ENCODE results near the gene ATP5IF1. TPM values are rescaled to one million over a fixed set of nuclear protein-coding genes. Genes with fewer than 3 reads are reported as not detected.

The ATP5IF1 gene
- total RNA-seq, 2 experiments from 2014 or later: 204 to 222 TPM

DNA sequence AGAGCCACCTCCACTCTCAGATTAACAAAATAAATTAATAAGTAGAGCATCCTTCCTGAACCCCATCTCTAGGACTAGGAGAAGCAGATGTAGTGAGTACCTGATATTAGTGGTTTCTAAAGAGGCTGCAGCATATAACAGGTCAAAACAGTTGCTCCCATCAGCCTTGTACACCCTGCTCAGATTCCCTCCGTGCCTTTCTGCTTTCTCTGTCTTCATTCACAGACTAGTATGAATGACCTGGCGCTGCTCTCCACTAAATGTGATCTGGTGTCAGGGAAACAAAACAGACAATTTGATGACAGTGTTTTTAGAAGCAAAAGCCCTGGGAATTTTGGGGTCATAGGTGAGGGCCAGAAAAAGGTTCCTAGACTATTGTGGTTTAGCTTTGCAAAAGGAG lies 31.7 kb downstream of the ATP5IF1 start:
- Mint-ChIP-seq H3K36me3 (ENCODE audit: low read depth) (peaks cover 2% of the 10 kb centered on the region), H3K4me3 (no peak overlapping the region), H3K4me1 (ENCODE audit: low read depth) (no peaks in the 10 kb centered on the region), H3K27ac (no peak overlapping the region), H3K9me3 (ENCODE audit: insufficient read depth) (no peaks in the 10 kb centered on the region), H3K27me3 (ENCODE audit: low read depth) (no peaks in the 10 kb centered on the region)
- no peak for DNase-seq
- ChIA-PET CTCF (interaction anchor here (2.8 kb wide), 1 partner anchor 19 kb away, joined by 13 read pairs; no protein-coding TSS in a partner anchor), POLR2A (no interaction called here)
- ATAC-seq: no peak

DNA sequence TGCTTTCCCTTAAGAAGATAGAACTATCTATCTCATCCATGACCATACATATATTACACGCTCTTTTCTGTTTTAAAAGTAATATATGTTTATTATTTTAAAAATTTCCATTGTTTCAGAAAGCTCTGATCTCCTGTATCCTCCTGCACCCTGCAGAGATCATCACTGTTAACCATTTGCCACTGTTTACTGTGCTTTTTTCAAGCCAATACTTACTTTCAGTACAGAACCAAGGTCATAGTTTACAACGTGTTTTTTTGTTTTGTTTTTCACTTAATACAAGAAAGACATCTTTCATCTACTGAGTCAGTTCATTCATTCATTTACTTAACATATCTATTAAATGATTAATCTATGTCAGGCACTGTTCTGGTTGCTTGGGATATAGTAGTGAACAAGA lies 33.6 kb downstream of the ATP5IF1 start:
- Mint-ChIP-seq H3K36me3 (ENCODE audit: low read depth) (peaks cover 14% of the 10 kb centered on the region), H3K27ac (no peak overlapping the region), H3K4me3 (no peak overlapping the region), H3K4me1 (ENCODE audit: low read depth) (no peaks in the 10 kb centered on the region), H3K9me3 (ENCODE audit: insufficient read depth) (no peaks in the 10 kb centered on the region), H3K27me3 (ENCODE audit: low read depth) (no peaks in the 10 kb centered on the region)
- ChIA-PET POLR2A (interaction anchor here (0.6 to 0.7 kb wide), 2 partner anchors 10 to 56 kb away, joined by 3 to 4 read pairs; no protein-coding TSS in a partner anchor), CTCF (interaction anchor here (0.6 to 1.6 kb wide), 3 partner anchors 21 to 606 kb away, joined by 3 to 6 read pairs (median 3); no protein-coding TSS in a partner anchor)
- no peak for DNase-seq
- no peak for ATAC-seq

DNA sequence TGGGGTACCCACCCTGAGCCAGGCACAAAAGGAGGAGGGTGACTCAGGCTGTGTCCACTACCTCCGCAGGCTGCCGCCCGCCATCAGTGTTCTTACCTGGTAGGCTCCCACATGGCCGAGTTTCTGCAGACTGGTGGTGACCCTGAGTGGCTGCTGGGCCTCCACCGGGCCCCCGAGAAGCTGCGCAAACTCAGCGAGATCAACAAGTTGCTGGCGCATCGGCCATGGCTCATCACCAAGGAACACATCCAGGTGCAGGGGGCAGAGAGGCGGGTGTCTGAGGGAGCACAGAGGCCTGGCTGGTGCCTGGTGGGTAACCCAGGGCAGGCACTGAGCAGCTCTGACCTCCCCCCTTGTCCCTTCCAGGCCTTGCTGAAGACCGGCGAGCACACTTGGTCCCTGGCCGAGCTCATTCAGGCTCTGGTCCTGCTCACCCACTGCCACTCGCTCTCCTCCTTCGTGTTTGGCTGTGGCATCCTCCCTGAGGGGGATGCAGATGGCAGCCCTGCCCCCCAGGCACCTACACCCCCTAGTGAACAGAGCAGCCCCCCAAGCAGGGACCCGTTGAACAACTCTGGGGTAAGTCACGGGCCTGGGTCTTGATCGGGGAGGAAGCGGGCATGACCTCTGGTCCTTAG lies 36.4 kb downstream of the ATP5IF1 start:
- no peaks in the 10 kb centered on the region for H3K9me3 Mint-ChIP-seq (ENCODE audit: insufficient read depth)
- H3K27ac Mint-ChIP-seq: no peak overlapping the region
- POLR2A ChIA-PET: no interaction called here
- no peak overlapping the region for H3K4me3 Mint-ChIP-seq
- no peak for ATAC-seq
- no peaks in the 10 kb centered on the region for H3K27me3 Mint-ChIP-seq (ENCODE audit: low read depth)
- H3K4me1 Mint-ChIP-seq (ENCODE audit: low read depth): no peaks in the 10 kb centered on the region
- no peak for DNase-seq
- CTCF ChIA-PET: interaction anchor here (1.3 kb wide), 1 partner anchor 11 kb away, joined by 3 read pairs; no protein-coding TSS in a partner anchor
- H3K36me3 Mint-ChIP-seq (ENCODE audit: low read depth): peaks cover 20% of the 10 kb centered on the region

DNA sequence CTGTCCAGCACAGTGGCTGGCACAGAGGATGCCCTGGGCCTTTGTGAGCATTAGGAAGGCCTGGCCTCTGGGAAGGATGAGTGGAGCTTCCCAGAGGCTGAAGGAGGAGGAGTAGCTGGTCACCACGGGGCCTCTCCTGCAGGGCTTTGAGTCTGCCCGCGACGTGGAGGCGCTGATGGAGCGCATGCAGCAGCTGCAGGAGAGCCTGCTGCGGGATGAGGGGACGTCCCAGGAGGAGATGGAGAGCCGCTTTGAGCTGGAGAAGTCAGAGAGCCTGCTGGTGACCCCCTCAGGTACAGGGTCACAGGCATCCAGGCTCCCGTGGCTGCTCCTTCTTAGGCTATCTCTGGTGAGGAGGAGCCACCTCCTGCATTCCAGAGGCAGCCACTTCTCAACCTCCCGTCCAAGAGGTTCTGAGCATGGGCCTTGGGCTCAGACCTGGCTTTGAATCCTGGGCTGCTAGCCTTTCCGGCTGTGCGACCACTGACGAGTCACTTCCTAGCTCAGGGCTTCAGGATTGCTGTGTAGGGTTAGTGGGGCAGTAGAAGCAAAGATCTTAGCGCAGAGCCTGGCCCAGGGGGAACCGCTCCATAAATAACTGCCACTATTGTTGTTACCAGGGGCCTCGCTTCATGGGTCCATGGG lies 37.4 kb downstream of the ATP5IF1 start:
- Mint-ChIP-seq H3K9me3 (ENCODE audit: insufficient read depth) (no peaks in the 10 kb centered on the region), H3K4me3 (no peak overlapping the region), H3K27me3 (ENCODE audit: low read depth) (no peaks in the 10 kb centered on the region), H3K27ac (no peak overlapping the region), H3K4me1 (ENCODE audit: low read depth) (no peaks in the 10 kb centered on the region), H3K36me3 (ENCODE audit: low read depth) (peaks cover 28% of the 10 kb centered on the region)
- no peak for DNase-seq
- no peak for ATAC-seq
- POLR2A ChIA-PET: no interaction called here
- CTCF ChIA-PET: interaction anchor here (1.3 kb wide), 1 partner anchor 12 kb away, joined by 3 read pairs; no protein-coding TSS in a partner anchor

DNA sequence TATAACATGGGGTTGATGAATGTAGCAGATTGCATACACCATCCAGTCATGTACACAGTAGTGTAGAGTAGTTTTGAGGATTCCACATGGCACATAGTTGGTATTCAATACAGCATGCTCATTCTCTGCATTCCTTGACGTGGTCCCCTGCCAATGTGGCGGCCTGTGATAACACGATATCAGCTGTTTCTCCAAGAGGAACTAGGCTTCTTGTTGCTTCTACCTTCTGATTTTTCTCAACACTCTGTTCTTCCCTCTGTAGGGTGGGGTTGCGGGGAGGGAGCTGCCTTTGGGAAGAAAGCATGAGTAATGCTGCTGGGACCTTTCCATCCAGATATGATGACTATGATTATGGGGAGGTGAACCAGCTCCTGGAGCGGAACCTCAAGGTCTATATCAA lies 42.8 kb downstream of the ATP5IF1 start:
- DNase-seq (no peak), ATAC-seq (no peak)
- H3K9me3 Mint-ChIP-seq (ENCODE audit: insufficient read depth): no peaks in the 10 kb centered on the region
- no peak overlapping the region for H3K4me3 Mint-ChIP-seq
- ChIA-PET POLR2A (no interaction called here), CTCF (no interaction called here)
- no peak overlapping the region for H3K27ac Mint-ChIP-seq
- peaks cover 25% of the 10 kb centered on the region for H3K4me1 Mint-ChIP-seq (ENCODE audit: low read depth)
- peaks cover 45% of the 10 kb centered on the region for H3K36me3 Mint-ChIP-seq (ENCODE audit: low read depth)
- no peaks in the 10 kb centered on the region for H3K27me3 Mint-ChIP-seq (ENCODE audit: low read depth)

DNA sequence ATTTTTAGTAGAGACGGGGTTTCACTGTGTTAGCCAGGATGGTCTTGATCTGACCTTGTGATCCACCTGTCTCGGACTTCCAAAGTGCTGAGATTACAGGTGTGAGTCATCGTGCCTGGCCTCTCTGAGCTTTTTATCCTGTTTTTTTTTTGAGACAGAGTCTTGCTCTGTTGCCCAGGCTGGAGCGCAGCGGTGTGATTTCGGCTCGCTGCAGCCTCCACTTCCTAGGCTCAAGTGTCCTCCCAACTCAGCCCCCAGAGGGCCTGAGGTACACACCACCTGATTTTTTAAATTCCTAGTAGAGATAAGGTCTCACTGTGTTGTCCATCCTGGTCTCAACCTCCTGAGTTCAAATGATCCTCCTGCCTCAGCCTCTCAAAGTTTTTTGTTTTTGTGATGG lies 43.8 kb downstream of the ATP5IF1 start:
- Mint-ChIP-seq H3K27ac (no peak overlapping the region), H3K9me3 (ENCODE audit: insufficient read depth) (no peaks in the 10 kb centered on the region), H3K4me1 (ENCODE audit: low read depth) (peaks cover 25% of the 10 kb centered on the region), H3K36me3 (ENCODE audit: low read depth) (peaks cover 39% of the 10 kb centered on the region), H3K27me3 (ENCODE audit: low read depth) (no peaks in the 10 kb centered on the region), H3K4me3 (no peak overlapping the region)
- ChIA-PET CTCF (interaction anchor here (0.8 to 1.7 kb wide), 2 partner anchors 16 to 31 kb away, joined by 3 to 8 read pairs; no protein-coding TSS in a partner anchor), POLR2A (no interaction called here)
- ATAC-seq: no peak
- DNase-seq: no peak

DNA sequence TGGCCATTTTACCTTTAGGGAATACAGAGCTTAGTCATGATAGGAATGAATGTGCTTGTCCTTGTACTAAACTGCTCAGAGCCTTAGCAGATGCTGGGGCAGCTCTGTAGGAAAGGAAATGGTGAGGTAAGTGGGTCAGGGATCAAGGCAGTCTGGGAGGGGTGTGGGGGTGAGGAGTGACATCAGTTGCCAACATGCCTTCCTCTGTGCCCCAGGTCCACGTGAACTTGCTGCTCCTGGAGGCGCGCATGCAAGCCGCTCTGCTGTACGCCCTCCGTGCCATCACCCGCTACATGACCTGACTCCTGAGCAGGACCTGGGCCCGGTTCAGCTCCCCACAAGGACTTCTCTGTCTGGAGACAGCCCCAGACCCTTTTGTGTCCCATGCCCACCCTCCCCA lies 44.6 kb downstream of the ATP5IF1 start:
- peaks cover 25% of the 10 kb centered on the region for H3K4me1 Mint-ChIP-seq (ENCODE audit: low read depth)
- H3K4me3 Mint-ChIP-seq: no peak overlapping the region
- H3K27me3 Mint-ChIP-seq (ENCODE audit: low read depth): no peaks in the 10 kb centered on the region
- ATAC-seq (peak; percentile 33), DNase-seq (no peak)
- H3K9me3 Mint-ChIP-seq (ENCODE audit: insufficient read depth): no peaks in the 10 kb centered on the region
- no peak overlapping the region for H3K27ac Mint-ChIP-seq
- peaks cover 36% of the 10 kb centered on the region for H3K36me3 Mint-ChIP-seq (ENCODE audit: low read depth)
- CTCF ChIA-PET: interaction anchor here (0.8 to 1.7 kb wide), 2 partner anchors 15 to 32 kb away, joined by 3 to 8 read pairs; no protein-coding TSS in a partner anchor
- POLR2A ChIA-PET: interaction anchor here (1.3 kb wide), 1 partner anchor 48 kb away, joined by 3 read pairs; the partner anchor contains the start of gene MED18

DNA sequence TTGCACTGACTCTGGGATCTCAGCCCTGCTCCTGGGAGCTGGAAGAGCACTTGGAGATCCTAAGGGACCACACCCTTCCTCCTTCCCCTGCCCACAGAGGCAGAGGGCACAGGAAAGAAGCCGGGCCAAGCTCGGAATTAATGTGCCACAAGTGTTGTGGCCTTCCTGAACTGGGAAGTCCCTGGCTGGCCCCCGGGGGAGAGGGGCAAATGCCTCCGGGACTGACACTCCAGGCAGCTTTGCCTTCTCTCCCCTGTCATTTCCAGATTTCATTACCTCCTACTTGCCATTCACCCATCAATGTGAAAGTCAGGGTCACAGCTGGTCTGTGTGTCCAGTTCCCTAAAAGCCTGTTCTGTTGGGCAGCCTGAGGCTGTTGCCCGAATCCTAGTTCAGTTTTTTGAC lies 45.1 kb downstream of the ATP5IF1 start:
- ChIA-PET POLR2A (interaction anchor here (1.3 kb wide), 1 partner anchor 48 kb away, joined by 3 read pairs; the partner anchor contains the start of gene MED18), CTCF (interaction anchor here (1.7 kb wide), 1 partner anchor 32 kb away, joined by 8 read pairs; no protein-coding TSS in a partner anchor)
- H3K36me3 Mint-ChIP-seq (ENCODE audit: low read depth): peaks cover 36% of the 10 kb centered on the region
- no peak overlapping the region for H3K4me3 Mint-ChIP-seq
- H3K9me3 Mint-ChIP-seq (ENCODE audit: insufficient read depth): no peaks in the 10 kb centered on the region
- ATAC-seq (no peak), DNase-seq (no peak)
- peaks cover 25% of the 10 kb centered on the region for H3K4me1 Mint-ChIP-seq (ENCODE audit: low read depth)
- no peak overlapping the region for H3K27ac Mint-ChIP-seq
- no peaks in the 10 kb centered on the region for H3K27me3 Mint-ChIP-seq (ENCODE audit: low read depth)

DNA sequence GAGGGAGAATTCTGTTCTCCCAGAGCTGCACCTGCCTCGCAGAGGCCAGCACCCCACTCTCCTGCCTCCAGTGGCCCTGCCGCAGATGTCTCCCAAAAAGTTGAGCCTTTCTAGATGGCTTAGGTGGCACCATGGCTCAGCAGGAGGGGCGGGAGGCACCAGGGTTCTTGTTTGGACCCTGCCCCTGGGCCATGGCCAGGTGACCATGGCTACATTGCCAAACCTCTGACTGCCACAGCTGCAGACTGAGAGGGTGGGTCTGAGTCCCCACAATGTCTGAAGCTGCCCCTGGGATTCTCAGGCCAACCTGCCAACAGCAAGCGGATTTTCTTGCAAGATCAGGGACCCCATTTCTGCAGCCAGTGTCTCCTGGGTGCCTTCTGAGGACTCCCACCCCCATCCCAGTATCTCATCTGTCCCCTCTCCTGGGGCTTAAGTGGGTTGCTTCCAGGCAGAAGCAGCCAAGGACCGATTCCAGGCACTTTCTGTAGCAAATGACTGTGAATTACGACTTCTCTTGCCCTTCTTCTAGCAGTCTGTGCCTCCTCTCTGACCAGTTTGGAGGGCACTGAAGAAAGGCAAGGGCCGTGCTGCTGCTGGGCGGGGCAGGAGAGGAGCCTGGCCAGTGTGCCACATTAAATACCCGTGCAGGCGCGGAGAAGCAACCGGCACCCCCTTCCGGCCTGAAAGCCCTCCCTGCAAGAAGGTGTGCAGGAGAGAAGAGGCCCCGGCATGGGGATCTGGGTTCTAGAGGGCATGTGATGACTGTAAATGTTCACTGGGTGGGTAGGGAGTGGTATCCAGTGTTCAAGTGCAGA lies 45.9 kb downstream of the ATP5IF1 start:
- H3K4me1 Mint-ChIP-seq (ENCODE audit: low read depth): peaks cover 25% of the 10 kb centered on the region
- ChIA-PET POLR2A (no interaction called here), CTCF (no interaction called here)
- H3K4me3 Mint-ChIP-seq: no peak overlapping the region
- H3K36me3 Mint-ChIP-seq (ENCODE audit: low read depth): peaks cover 36% of the 10 kb centered on the region
- H3K27me3 Mint-ChIP-seq (ENCODE audit: low read depth): no peaks in the 10 kb centered on the region
- H3K9me3 Mint-ChIP-seq (ENCODE audit: insufficient read depth): no peaks in the 10 kb centered on the region
- peak overlapping the region; percentile 44 for H3K27ac Mint-ChIP-seq
- ATAC-seq (no peak), DNase-seq (no peak)

DNA sequence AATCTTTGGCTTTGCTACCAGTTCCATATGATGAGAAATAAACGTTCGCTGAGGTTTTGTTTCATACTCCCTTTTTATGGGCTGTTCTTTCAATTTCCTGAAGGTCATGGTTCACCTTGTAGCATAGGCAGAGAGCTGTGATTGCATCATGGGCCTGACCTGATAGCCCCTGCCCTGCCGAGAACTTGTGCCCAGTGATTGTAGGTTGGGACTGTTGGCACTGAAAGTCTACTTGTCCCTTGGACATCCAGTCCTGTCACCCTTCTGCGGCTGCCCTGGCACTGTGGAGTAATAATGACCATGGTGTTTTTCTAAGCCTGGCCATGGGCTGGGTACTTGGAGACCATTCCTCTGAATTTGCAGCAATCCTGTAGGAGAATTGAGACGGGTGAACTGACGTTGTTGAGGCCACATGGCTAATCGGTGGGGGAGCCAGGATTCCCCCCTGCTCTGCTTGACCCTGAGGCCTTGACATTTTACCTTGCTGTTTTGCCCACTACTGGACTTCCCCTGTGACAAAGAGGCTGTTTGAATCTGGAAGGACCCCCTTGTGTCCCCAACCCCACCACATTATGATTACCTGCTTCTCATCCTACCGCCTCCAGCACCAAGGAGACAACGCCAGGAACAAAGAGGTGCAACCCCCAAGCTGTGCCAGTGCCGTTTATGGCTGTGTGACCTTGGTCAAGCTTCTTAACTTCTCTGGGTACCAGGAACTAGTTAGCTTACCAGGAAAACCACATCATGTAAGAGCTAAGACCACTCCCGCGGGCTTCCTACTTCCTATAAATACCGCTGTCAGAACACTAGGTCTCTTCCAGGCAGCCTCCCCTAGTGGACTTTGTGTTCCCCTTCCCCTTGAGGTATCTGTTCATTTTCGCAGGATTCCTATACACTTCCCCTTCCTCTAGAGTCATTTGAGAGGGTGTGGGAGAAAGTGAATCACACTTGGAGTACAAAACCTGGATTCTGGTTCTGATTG lies 46.8 kb downstream of the ATP5IF1 start:
- ChIA-PET CTCF (interaction anchor here (1.5 kb wide), 1 partner anchor 34 kb away, joined by 6 read pairs; no protein-coding TSS in a partner anchor), POLR2A (no interaction called here)
- Mint-ChIP-seq H3K27me3 (ENCODE audit: low read depth) (peaks cover 5% of the 10 kb centered on the region), H3K9me3 (ENCODE audit: insufficient read depth) (no peaks in the 10 kb centered on the region), H3K4me1 (ENCODE audit: low read depth) (peaks cover 30% of the 10 kb centered on the region), H3K36me3 (ENCODE audit: low read depth) (peaks cover 30% of the 10 kb centered on the region), H3K27ac (peak overlapping the region; percentile 33), H3K4me3 (no peak overlapping the region)
- ATAC-seq (no peak), DNase-seq (no peak)

DNA sequence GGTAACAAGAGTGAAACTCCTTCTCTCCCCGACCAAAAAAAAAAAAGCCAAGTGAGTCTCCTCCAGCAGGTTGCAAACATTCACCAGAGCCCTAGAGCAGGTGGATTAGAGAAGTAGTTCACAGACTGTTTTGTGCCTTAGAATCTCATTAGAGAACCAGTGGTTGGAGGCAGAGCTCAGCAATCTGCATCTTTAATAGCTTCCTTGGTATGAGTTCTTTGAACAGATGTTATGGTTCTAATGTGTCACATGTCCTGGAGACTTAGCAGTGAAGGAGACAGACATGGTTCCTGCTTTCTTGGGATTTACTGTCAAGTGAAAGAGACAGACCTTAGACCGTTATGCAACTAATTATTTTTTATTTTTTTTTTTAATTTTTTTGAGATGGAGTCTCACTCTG lies 50.2 kb downstream of the ATP5IF1 start:
- CTCF ChIA-PET: interaction anchor here (0.8 kb wide), 1 partner anchor 78 kb away, joined by 3 read pairs; no protein-coding TSS in a partner anchor
- DNase-seq (no peak), ATAC-seq (no peak)
- peaks cover 26% of the 10 kb centered on the region for H3K4me1 Mint-ChIP-seq (ENCODE audit: low read depth)
- no peaks in the 10 kb centered on the region for H3K9me3 Mint-ChIP-seq (ENCODE audit: insufficient read depth)
- H3K27ac Mint-ChIP-seq: no peak overlapping the region
- POLR2A ChIA-PET: no interaction called here
- H3K36me3 Mint-ChIP-seq (ENCODE audit: low read depth): peaks cover 15% of the 10 kb centered on the region
- no peak overlapping the region for H3K4me3 Mint-ChIP-seq
- H3K27me3 Mint-ChIP-seq (ENCODE audit: low read depth): peaks cover 7% of the 10 kb centered on the region

Measured in activated CD8-positive, alpha-beta T cell treated with anti-CD3 and anti-CD28 coated beads, Interleukin-2, amount 10 ng/mL, durations not matched to agents 7 days and 5 days (primary cell).